Glutamatergic neuron (in vitro differentiated cells): ENCODE data around the gene DIAPH1. TPM values are rescaled to one million over a fixed set of nuclear protein-coding genes. Genes with fewer than 3 reads are reported as not detected.

Experiments used
- DNase-seq: peaks from one replicate; pipeline ENCODE4 v3.0.0; 2022
- H3K27ac Mint-ChIP-seq: one replicate; pipeline ENCODE4 v1.8.0; 2020; ENCODE audit warnings: mild to moderate bottlenecking, mixed read lengths, inconsistent platforms; ENCODE audit not compliant: unreplicated experiment
- H3K27me3 Mint-ChIP-seq: one replicate; pipeline ENCODE4 v1.8.0; 2020; ENCODE audit warnings: mild to moderate bottlenecking, moderate library complexity, mixed read lengths, inconsistent platforms; ENCODE audit not compliant: unreplicated experiment
- H3K36me3 Mint-ChIP-seq: one replicate; pipeline ENCODE4 v1.8.0; 2020; ENCODE audit warnings: mild to moderate bottlenecking, mixed read lengths, inconsistent platforms; ENCODE audit not compliant: unreplicated experiment
- H3K4me1 Mint-ChIP-seq: one replicate; pipeline ENCODE4 v1.8.0; 2020; ENCODE audit warnings: mild to moderate bottlenecking, low read depth, mixed read lengths, inconsistent platforms; ENCODE audit not compliant: unreplicated experiment
- H3K4me3 Mint-ChIP-seq: one replicate; pipeline ENCODE4 v1.8.0; 2020; ENCODE audit warnings: mild to moderate bottlenecking, mixed read lengths, inconsistent platforms; ENCODE audit not compliant: unreplicated experiment
- H3K9me3 Mint-ChIP-seq: one replicate; pipeline ENCODE4 v1.8.0; 2020; ENCODE audit warnings: mild to moderate bottlenecking, moderate library complexity, mixed read lengths, inconsistent platforms; ENCODE audit not compliant: unreplicated experiment
- total RNA-seq: library from RNA; stranded (reverse); fragmentation: NEBNext Ultra II Directional; extraction: Animal tissue kit (Norgen Biotek cat#: 25700); gene quantifications from one replicate; pipeline ENCODE4 v1.2.1, GENCODE V29; 2021; ENCODE audit not compliant: unreplicated experiment
- TF ChIP-seq, protein P1 (sequence below): fragments of 200-600 bp; sonication (generic); IDR thresholded peaks from one replicate; pipeline ENCODE4 v1.5.0; 2021; ENCODE audit not compliant: partially characterized antibody, unreplicated experiment

DIAPH1 gene
- total RNA-seq, 1 donor from 2014 or later = 51.6 TPM

DNA sequence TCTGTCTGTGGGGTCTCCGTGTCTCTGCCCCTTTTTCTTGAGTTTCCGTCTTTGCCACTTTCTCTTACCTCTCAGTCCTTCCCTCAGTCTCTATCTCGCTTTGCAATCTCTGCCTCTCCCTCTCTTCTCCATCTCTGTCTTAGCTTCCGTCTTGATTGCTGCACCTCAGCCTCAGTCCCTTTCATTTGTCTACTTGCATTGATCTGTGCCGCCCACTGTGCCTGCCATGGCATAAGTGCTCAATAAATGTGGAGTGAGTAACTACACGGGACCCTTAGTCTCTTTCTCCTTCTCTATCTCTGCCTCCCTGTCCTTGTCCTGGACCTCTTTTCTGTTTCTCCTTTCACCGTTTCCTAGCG lies 123.4 kb downstream of the DIAPH1 start:
- peaks cover 36% of the 10 kb centered on the region for H3K4me1 Mint-ChIP-seq
- TF ChIP-seq, protein P1, sequence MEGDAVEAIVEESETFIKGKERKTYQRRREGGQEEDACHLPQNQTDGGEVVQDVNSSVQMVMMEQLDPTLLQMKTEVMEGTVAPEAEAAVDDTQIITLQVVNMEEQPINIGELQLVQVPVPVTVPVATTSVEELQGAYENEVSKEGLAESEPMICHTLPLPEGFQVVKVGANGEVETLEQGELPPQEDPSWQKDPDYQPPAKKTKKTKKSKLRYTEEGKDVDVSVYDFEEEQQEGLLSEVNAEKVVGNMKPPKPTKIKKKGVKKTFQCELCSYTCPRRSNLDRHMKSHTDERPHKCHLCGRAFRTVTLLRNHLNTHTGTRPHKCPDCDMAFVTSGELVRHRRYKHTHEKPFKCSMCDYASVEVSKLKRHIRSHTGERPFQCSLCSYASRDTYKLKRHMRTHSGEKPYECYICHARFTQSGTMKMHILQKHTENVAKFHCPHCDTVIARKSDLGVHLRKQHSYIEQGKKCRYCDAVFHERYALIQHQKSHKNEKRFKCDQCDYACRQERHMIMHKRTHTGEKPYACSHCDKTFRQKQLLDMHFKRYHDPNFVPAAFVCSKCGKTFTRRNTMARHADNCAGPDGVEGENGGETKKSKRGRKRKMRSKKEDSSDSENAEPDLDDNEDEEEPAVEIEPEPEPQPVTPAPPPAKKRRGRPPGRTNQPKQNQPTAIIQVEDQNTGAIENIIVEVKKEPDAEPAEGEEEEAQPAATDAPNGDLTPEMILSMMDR = no peak
- peaks cover 13% of the 10 kb centered on the region for H3K27me3 Mint-ChIP-seq
- DNase-seq = no peak
- peaks cover 6% of the 10 kb centered on the region for H3K9me3 Mint-ChIP-seq
- H3K36me3 Mint-ChIP-seq = no peaks in the 10 kb centered on the region
- H3K27ac Mint-ChIP-seq = peak overlapping the region; percentile 87
- H3K4me3 Mint-ChIP-seq = peak overlapping the region; percentile 49

DNA sequence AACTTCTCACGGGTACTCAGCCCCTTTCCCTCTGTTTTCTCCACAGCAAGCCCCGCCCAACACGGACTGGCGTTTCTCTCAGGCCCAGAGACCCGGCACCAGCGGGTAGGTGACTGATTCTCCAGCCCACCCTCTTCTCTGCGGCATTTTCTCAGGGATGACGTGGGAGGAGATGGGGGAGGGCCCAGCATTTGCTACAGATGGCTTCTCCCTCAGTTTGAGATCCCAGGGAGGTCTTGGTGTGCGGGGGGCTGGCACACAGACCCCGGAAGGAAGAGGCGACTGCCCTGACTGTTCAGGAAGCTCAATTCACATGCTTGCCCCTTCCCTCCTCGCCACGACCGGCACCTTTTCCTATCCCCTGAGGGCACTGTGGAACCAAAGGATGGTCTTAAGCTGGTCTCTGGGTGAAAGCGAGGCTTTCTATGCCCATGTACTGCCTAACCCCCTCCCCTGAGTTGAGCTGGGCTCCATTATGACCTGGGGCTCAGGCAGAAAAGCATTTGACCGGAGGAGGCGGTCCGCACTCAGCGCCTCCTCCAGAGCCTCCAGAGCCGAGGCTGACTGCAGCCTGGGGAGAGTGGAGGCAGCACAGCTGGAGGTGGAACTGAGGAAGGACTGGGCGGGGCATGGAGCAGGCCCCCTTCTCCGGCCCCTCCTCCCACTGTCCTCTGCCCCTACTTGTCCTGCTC lies 123.9 kb downstream of the DIAPH1 start:
- H3K27ac Mint-ChIP-seq = peak overlapping the region; percentile 87
- DNase-seq = no peak

DNA sequence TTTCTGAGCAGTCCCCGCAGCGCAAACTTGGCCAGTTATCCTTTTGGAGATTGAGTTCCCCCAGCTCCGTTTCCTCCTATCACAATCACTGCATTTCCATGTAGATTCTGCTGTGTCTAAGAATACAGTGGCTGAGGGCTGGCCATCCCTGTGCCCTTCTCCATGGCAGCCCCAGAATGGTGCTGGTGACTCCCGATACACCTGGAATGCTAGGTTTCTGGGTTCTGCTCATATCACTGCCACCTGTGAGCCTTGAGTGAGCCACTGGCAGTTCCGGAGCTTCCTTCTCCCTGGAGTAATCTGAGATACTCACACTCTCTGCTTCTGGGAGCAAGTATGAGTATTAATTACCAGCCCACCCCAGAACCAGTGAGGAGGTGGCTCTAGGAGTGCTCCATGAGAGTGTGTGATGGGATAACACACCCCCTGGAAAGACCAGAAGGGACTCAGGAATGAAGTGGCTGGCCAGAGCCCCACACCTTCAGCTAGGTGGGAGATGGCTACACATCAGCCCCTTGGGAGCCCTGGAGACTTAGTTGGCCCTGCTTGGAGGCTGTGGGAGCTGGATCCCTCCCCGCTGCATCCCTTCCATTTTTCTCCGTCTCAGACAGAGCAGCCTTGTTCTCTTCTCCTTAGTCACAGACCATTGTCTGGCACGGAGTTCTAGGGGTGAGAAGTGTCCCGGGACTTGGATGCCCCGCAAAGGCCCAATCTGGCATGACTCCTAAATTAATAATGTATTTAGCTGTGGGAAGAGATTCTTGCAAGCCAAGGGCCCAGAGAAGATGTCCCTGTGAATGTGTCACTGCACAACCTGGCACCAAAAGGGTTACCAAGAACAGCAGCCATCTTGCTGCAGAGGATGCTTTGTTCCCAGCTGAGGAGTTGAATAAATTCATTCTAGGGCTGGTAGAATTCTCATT lies 125.0 kb downstream of the DIAPH1 start:
- H3K27ac Mint-ChIP-seq = peak overlapping the region; percentile 69

More for the DNA sequence above, 123.9 kb downstream of the DIAPH1 start:
- Mint-ChIP-seq H3K4me3 (peak overlapping the region; percentile 58), H3K27me3 (peaks cover 15% of the 10 kb centered on the region), H3K4me1 (peaks cover 36% of the 10 kb centered on the region), H3K9me3 (peaks cover 6% of the 10 kb centered on the region), H3K36me3 (no peaks in the 10 kb centered on the region)
- TF ChIP-seq, protein P1 = no peak

DNA sequence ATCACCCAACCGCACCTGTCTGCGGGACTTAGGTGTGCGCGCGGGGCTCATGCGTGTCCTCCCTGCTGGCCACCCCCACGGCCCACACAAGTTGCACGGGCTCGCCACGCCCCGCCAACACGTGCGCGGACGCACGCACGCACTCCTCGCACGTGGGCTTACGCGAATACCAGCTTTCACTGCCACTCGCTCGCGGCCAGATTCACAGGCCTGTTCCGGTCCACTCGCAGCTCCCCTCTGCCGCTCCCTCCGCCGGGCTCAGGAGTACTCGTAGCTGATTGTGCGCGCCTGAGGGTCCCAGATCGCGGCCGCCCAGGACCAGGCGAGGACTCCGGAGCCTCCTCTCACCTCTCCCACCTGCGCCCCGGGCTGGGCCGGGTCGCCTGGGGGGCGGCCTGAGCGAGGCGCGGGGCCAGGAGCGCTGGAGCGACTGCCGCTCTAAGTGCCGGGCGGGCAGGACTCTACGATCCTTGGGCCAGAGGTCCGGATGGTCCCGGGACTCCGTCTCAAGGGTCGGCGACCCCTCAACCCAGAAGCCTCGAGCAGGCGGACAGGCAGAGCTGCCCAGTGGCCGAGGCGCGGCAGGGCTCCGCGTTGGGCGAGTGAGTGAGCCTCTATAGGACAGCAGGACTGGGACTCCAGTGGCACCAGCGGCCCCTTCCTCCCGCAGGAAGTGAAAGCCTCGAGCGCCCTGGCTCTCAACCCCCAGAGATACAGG lies 126.5 kb downstream of the DIAPH1 start:
- Mint-ChIP-seq H3K9me3 (peaks cover 8% of the 10 kb centered on the region), H3K4me1 (peaks cover 31% of the 10 kb centered on the region), H3K27me3 (peaks cover 16% of the 10 kb centered on the region), H3K36me3 (peaks cover 6% of the 10 kb centered on the region), H3K4me3 (peak overlapping the region; percentile 55), H3K27ac (no peak overlapping the region)
- TF ChIP-seq, protein P1 = no peak
- no peak for DNase-seq

More for the DNA sequence above, 125.0 kb downstream of the DIAPH1 start:
- Mint-ChIP-seq H3K27me3 (peaks cover 18% of the 10 kb centered on the region), H3K36me3 (no peaks in the 10 kb centered on the region), H3K4me1 (peaks cover 36% of the 10 kb centered on the region), H3K4me3 (no peak overlapping the region), H3K9me3 (peaks cover 6% of the 10 kb centered on the region)
- TF ChIP-seq, protein P1 = no peak
- DNase-seq = no peak
